ENCODE data around the gene MTIF2.
"Not testable (repeated sequence)": the region's sequence is repeated elsewhere in the genome, so short reads cannot be mapped to it uniquely, and the experiment has no call there.

MTIF2 gene

GRCh38 chr2:55200416-55200815 lies 68.6 kb downstream of the MTIF2 start:
- no peak for DNase-seq (ENCODE audit: extremely low spot score)
- ChIA-PET POLR2A (no interaction called here), CTCF (no interaction called here)
- no peak for TF ChIP-seq CTCF (IDR thresholded peaks at IDR 0.05; ENCODE audit: control extremely low read depth, extremely low read depth, low read depth, missing control alignments)

GRCh38 chr2:55196526-55196925 lies 72.5 kb downstream of the MTIF2 start:
- DNase-seq (ENCODE audit: extremely low spot score): no peak
- no peak for TF ChIP-seq CTCF (IDR thresholded peaks at IDR 0.05; ENCODE audit: control extremely low read depth, extremely low read depth, low read depth, missing control alignments)
- CTCF ChIA-PET: interaction anchor here (1.4 to 2.2 kb wide), 3 partner anchors 11 to 21 kb away, joined by 3 to 6 read pairs (median 4); no protein-coding TSS in a partner anchor
- POLR2A ChIA-PET: no interaction called here

GRCh38 chr2:55191888-55192287 lies 77.1 kb downstream of the MTIF2 start:
- DNase-seq (ENCODE audit: extremely low spot score); POLR2A ChIA-PET: not testable (repeated sequence)
- CTCF ChIA-PET: interaction anchor here (17.6 kb wide), 1 partner anchor 19 kb away, joined by 137 read pairs; no protein-coding TSS in a partner anchor

GRCh38 chr2:55186837-55187236 lies 82.2 kb downstream of the MTIF2 start:
- POLR2A ChIA-PET; DNase-seq (ENCODE audit: extremely low spot score): not testable (repeated sequence)
- CTCF ChIA-PET: interaction anchor here (0.9 to 17.6 kb wide), 3 partner anchors 14 to 36 kb away, joined by 3 to 137 read pairs (median 3); no protein-coding TSS in a partner anchor

All from GM10248 (cell line).